Left renal pelvis (tissue), 4 donors: Measurements from ENCODE around the gene CLNK. TPM values are rescaled to one million over a fixed set of nuclear protein-coding genes. Genes with fewer than 3 reads are reported as not detected.

Experiments used
- DNase-seq, 4 donors: peaks; one replicate each; pipeline ENCODE4 v3.0.0-alpha.2; 2013; ENCODE audit warnings: low read depth in 4 of 4, low spot score in 3 of 4
- polyA plus RNA-seq, 4 donors: library from polyadenylated mRNA; unstranded; fragments of 120-200 nt; gene quantifications; one replicate each; pipeline ENCODE4 v1.2.1, GENCODE V29; 2013; ENCODE audit not compliant: insufficient read length in 4 of 4

The CLNK gene
- polyA plus RNA-seq, 4 donors, result 0.19 to 1.4 (median 0.49) TPM

- no peak for DNase-seq
Measured at GRCh38 chr4:10529291-10530136, 155.1 kb downstream of the CLNK start.

- no peak for DNase-seq
Measured at GRCh38 chr4:10527438-10527837, 157.1 kb downstream of the CLNK start.

GRCh38 chr4:10526429-10527222, 157.9 kb downstream of the CLNK start:
- DNase-seq, result no peak

GRCh38 chr4:10524196-10524833, 160.3 kb downstream of the CLNK start:
- no peak for DNase-seq

- DNase-seq, result no peak
Measured at GRCh38 chr4:10521424-10521823, 163.1 kb downstream of the CLNK start.

- no peak for DNase-seq
Measured at GRCh38 chr4:10509733-10510132, 174.8 kb downstream of the CLNK start.

- DNase-seq, result no peak
Measured at GRCh38 chr4:10506077-10506476, 178.5 kb downstream of the CLNK start.

- no peak for DNase-seq
Measured at GRCh38 chr4:10504570-10505179, 179.9 kb downstream of the CLNK start.

GRCh38 chr4:10502717-10503116, 181.9 kb downstream of the CLNK start:
- DNase-seq, result no peak

- DNase-seq, result no peak
Measured at GRCh38 chr4:10500776-10501175, 183.8 kb downstream of the CLNK start.

GRCh38 chr4:10496200-10496599, 188.4 kb downstream of the CLNK start:
- no peak for DNase-seq

- no peak for DNase-seq
Measured at GRCh38 chr4:10495651-10496050, 188.9 kb downstream of the CLNK start.

- DNase-seq, result peak in 1 of 4 donors; percentile 6
Measured at GRCh38 chr4:10492464-10492863, 192.1 kb downstream of the CLNK start.

GRCh38 chr4:10491401-10491800, 193.2 kb downstream of the CLNK start:
- DNase-seq, result no peak

- DNase-seq, result no peak
Measured at GRCh38 chr4:10490996-10491395, 193.6 kb downstream of the CLNK start.

- DNase-seq, result no peak
Measured at GRCh38 chr4:10482913-10483312, 201.7 kb downstream of the CLNK start.

- no peak for DNase-seq
Measured at GRCh38 chr4:10480616-10481015, 204.0 kb downstream of the CLNK start.

GRCh38 chr4:10478621-10479020, 205.9 kb downstream of the CLNK start:
- DNase-seq, result no peak

- DNase-seq, result no peak
Measured at GRCh38 chr4:10470505-10470904, 214.1 kb downstream of the CLNK start.

- DNase-seq, result no peak
Measured at GRCh38 chr4:10466161-10466560, 218.4 kb downstream of the CLNK start.

- DNase-seq, result no peak
Measured at GRCh38 chr4:10462876-10463275, 221.7 kb downstream of the CLNK start.
